Mucosa of gallbladder (tissue), 1 donor: ENCODE data around the gene CXCL5. TPM values are rescaled to one million over a fixed set of nuclear protein-coding genes. Genes with fewer than 3 reads are reported as not detected.

Experiments
- DNase-seq: peaks from one replicate; pipeline ENCODE4 v3.0.0-alpha.2; 2020; ENCODE audit warnings: low spot score
- total RNA-seq: library from RNA; stranded (reverse); gene quantifications from one replicate; pipeline ENCODE4 v1.2.1, GENCODE V29; 2021
- donor health status: DM: no; HTN: no; CAD: no.

The CXCL5 gene
- total RNA-seq, result 0.09 TPM

GRCh38 chr4:73998040-73999011 lies at the start of gene CXCL5:
CXCL5 (minus strand) TSS chr4:73998677; CDS start chr4:73998581, 96 bp downstream.
- DNase-seq, result peak; percentile 22

GRCh38 chr4:74047152-74047551 lies 48.7 kb upstream of the CXCL5 start:
- DNase-seq, result no peak

GRCh38 chr4:74045772-74046171 lies 47.3 kb upstream of the CXCL5 start:
- no peak for DNase-seq

GRCh38 chr4:74045247-74045646 lies 46.8 kb upstream of the CXCL5 start:
- DNase-seq, result no peak

GRCh38 chr4:74044677-74045076 lies 46.2 kb upstream of the CXCL5 start:
- DNase-seq, result no peak

GRCh38 chr4:74042681-74043080 lies 44.2 kb upstream of the CXCL5 start:
- DNase-seq, result peak; percentile 21

GRCh38 chr4:74041418-74041817 lies 42.9 kb upstream of the CXCL5 start:
- DNase-seq, result no peak

GRCh38 chr4:74039315-74039763 lies 40.9 kb upstream of the CXCL5 start:
- DNase-seq, result no peak

GRCh38 chr4:74038425-74039314 lies 40.2 kb upstream of the CXCL5 start, which contains the start of gene CXCL3:
CXCL3 (minus strand) TSS chr4:74038689; CDS start chr4:74038611, 78 bp downstream.
- DNase-seq, result peak; percentile 46

GRCh38 chr4:74038086-74038424 lies 39.6 kb upstream of the CXCL5 start:
- no peak for DNase-seq

GRCh38 chr4:74037076-74037955 lies 38.8 kb upstream of the CXCL5 start:
- no peak for DNase-seq

- DNase-seq, result no peak
Measured at GRCh38 chr4:74033739-74034138, 35.3 kb upstream of the CXCL5 start.

- DNase-seq, result no peak
Measured at GRCh38 chr4:74032064-74032463, 33.6 kb upstream of the CXCL5 start.

- DNase-seq, result no peak
Measured at GRCh38 chr4:74031576-74031975, 33.1 kb upstream of the CXCL5 start.

GRCh38 chr4:74030285-74030684 lies 31.8 kb upstream of the CXCL5 start:
- no peak for DNase-seq

GRCh38 chr4:74028504-74028903 lies 30.0 kb upstream of the CXCL5 start:
- DNase-seq, result no peak

GRCh38 chr4:74023709-74024108 lies 25.2 kb upstream of the CXCL5 start:
- DNase-seq, result peak; percentile 48

GRCh38 chr4:74021601-74022000 lies 23.1 kb upstream of the CXCL5 start:
- DNase-seq, result no peak

GRCh38 chr4:74018771-74019170 lies 20.3 kb upstream of the CXCL5 start:
- DNase-seq, result no peak

- DNase-seq, result no peak
Measured at GRCh38 chr4:74018116-74018515, 19.6 kb upstream of the CXCL5 start.

GRCh38 chr4:74016068-74016467 lies 17.6 kb upstream of the CXCL5 start:
- no peak for DNase-seq
